Uterus (tissue), 2 donors: ENCODE data around the gene SFXN5.

ENCODE experiments used
- POLR2A ChIP-seq, 2 donors: fragments of 450-650 bp; IDR thresholded peaks; one replicate each; pipeline ENCODE4 v1.6.1; 2016; ENCODE audit warnings: antibody characterized with exemption in 2 of 2, mild to moderate bottlenecking in 1 of 2, moderate library complexity in 1 of 2
- TF ChIP-seq, protein P1 (sequence below), 4 experiments: fragments of 200-600 bp in 2 of 4; fragments of 450-650 bp in 2 of 4; sonication (generic) in 2 of 4; IDR thresholded peaks; one replicate each; pipeline ENCODE4 v1.5.1; 2016 to 2019; ENCODE audit warnings: antibody characterized with exemption in 4 of 4, mild to moderate bottlenecking in 2 of 4, moderate library complexity in 1 of 4

DNA sequence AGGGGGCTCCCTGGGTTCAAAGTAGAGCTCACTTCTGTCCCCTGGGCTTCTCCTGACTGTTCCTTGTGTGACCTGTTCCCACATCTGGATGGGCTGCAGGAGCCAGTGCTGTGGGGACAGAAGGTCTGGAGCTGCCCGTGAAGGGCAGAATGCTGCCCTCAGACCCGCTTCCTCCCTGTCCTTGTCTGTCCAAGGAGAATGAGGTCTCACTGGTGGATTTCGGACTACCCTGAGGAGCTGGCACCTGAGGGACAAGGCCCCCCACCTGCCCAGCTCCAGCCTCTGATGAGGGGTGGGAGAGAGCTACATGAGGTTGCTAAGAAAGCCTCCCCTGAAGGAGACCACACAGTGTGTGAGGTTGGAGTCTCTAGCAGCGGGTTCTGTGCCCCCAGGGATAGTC is 138.7 kb downstream of the SFXN5 start:
- TF ChIP-seq, protein P1, sequence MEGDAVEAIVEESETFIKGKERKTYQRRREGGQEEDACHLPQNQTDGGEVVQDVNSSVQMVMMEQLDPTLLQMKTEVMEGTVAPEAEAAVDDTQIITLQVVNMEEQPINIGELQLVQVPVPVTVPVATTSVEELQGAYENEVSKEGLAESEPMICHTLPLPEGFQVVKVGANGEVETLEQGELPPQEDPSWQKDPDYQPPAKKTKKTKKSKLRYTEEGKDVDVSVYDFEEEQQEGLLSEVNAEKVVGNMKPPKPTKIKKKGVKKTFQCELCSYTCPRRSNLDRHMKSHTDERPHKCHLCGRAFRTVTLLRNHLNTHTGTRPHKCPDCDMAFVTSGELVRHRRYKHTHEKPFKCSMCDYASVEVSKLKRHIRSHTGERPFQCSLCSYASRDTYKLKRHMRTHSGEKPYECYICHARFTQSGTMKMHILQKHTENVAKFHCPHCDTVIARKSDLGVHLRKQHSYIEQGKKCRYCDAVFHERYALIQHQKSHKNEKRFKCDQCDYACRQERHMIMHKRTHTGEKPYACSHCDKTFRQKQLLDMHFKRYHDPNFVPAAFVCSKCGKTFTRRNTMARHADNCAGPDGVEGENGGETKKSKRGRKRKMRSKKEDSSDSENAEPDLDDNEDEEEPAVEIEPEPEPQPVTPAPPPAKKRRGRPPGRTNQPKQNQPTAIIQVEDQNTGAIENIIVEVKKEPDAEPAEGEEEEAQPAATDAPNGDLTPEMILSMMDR (IDR thresholded peaks at IDR 0.05) = no peak
- TF ChIP-seq POLR2A (IDR thresholded peaks at IDR 0.05) = no peak
